Measurements from ENCODE around the gene HNRNPUL1.

The HNRNPUL1 gene

DNA sequence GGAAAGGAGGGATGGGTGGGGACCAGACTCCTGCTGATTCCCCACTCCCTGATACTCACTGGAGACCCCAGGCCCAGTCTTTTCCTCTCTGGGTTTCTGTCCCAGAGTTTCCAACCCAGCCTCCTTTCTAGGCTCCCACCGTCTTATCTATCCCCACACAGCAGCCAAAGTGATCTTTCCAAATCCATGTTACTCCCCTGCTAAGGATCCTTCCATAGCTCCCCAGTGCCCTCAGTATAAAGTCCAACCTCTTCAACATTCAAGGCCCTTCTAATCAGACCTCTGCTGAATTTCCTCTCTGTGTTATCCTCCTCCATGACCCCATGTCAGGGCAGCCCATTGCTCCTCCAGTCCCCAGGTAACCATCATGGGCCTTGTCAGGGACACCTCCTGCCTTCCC is 90.9 kb downstream of the HNRNPUL1 start:
- no peak for DNase-seq

DNA sequence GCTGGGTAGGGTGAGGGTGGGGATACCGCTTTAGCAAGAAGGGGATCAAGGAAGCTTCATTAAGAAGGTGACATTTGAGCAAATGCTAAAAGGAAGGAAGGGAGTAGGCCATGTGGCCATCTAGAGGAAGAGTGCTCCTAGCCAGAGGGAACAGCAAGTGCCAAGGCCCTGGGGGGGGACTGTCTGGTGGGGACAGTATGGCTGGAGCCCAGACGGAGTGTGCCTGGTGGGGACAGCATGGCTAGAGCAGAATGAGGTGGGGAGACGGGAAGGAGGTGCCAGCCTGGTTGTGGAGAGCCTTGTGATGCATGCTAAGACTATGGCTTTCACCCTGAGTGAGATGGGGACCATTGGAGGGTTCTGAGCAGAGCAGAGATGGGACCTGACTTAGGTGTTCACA is 91.6 kb downstream of the HNRNPUL1 start:
- DNase-seq, result no peak

- DNase-seq, result no peak
These were observed 93.0 kb downstream of the HNRNPUL1 start for GRCh38 chr19:41356984-41357739.

Data from amniotic stem cell (primary cell).